Esophagus muscularis mucosa (tissue), 3 donors: Measurements from ENCODE around the gene SOCS3.

Experiments used
- POLR2A ChIP-seq: fragments of 450-650 bp; IDR thresholded peaks from one replicate; pipeline ENCODE4 v1.6.1; 2017; ENCODE audit warnings: antibody characterized with exemption, moderate library complexity, mild to moderate bottlenecking, low read depth
- TF ChIP-seq, protein P1 (sequence below), 3 experiments: fragments of 200-600 bp in 2 of 3; fragments of 450-650 bp in 1 of 3; sonication (generic) in 2 of 3; IDR thresholded peaks; one replicate each; pipeline ENCODE4 v1.5.1; 2017 to 2019; ENCODE audit warnings: antibody characterized with exemption in 3 of 3, mild to moderate bottlenecking in 2 of 3, moderate library complexity in 1 of 3

DNA sequence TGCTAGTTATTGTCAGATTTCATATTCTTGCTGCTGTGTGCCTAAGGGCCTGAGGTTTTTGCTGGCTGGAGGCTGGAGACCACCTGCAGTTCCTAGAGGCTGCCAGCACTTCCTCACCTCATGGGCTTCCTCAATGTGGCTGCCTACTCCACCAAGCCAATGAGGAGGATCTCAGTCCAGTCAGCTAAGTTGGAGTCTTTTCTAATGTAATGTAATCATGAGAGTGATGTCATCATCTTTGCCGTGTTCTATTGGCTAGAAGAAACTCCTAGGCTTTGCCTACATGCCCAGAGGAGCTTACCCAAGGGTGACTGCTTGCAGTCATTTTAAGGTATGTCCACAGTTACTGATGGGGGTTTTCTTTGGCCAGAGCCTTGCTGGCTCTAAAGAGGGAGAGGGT, 53.0 kb downstream of the SOCS3 start:
- TF ChIP-seq POLR2A, result no peak
- TF ChIP-seq, protein P1, sequence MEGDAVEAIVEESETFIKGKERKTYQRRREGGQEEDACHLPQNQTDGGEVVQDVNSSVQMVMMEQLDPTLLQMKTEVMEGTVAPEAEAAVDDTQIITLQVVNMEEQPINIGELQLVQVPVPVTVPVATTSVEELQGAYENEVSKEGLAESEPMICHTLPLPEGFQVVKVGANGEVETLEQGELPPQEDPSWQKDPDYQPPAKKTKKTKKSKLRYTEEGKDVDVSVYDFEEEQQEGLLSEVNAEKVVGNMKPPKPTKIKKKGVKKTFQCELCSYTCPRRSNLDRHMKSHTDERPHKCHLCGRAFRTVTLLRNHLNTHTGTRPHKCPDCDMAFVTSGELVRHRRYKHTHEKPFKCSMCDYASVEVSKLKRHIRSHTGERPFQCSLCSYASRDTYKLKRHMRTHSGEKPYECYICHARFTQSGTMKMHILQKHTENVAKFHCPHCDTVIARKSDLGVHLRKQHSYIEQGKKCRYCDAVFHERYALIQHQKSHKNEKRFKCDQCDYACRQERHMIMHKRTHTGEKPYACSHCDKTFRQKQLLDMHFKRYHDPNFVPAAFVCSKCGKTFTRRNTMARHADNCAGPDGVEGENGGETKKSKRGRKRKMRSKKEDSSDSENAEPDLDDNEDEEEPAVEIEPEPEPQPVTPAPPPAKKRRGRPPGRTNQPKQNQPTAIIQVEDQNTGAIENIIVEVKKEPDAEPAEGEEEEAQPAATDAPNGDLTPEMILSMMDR (IDR thresholded peaks at IDR 0.05), result no peak
